Esophagus muscularis mucosa (tissue), 3 donors: ENCODE measurements around the gene SERPINB7.

ENCODE experiments used
- CTCF ChIP-seq, 3 experiments: fragments of 200-600 bp in 2 of 3; fragments of 450-650 bp in 1 of 3; sonication (generic) in 2 of 3; IDR thresholded peaks; one replicate each; pipeline ENCODE4 v1.5.1; 2017 to 2019; ENCODE audit warnings: antibody characterized with exemption in 3 of 3, mild to moderate bottlenecking in 2 of 3, moderate library complexity in 1 of 3
- POLR2AphosphoS5 ChIP-seq, 2 donors: sonication (generic); formaldehyde crosslinking; IDR thresholded peaks; one replicate each; pipeline ENCODE4 v1.6.1; 2017; ENCODE audit warnings: antibody characterized with exemption in 2 of 2

- no peak for TF ChIP-seq CTCF (IDR thresholded peaks at IDR 0.05)
- TF ChIP-seq POLR2AphosphoS5 (IDR thresholded peaks at IDR 0.05): no peak
Measured at GRCh38 chr18:63758615-63759240, 16.5 kb upstream of the SERPINB7 start.
